ENCODE results near the gene CARD11. TPM values are rescaled to one million over a fixed set of nuclear protein-coding genes. Genes with fewer than 3 reads are reported as not detected.

Gene CARD11
- total and polyA plus RNA-seq, 2 experiments from 2014 or later = 17.7 to 29.0 TPM

- TF ChIP-seq CREB1 (CRISPR knock-in tag; IDR thresholded peaks at IDR 0.05; ENCODE audit: low read depth) (no peak), JUNB (IDR thresholded peaks at IDR 0.05; ENCODE audit: unreplicated experiment) (no peak), EZH2 (IDR thresholded peaks at IDR 0.05; ENCODE audit: low read depth, unreplicated experiment) (no peak), STAT1 (IDR thresholded peaks at IDR 0.05; ENCODE audit: unreplicated experiment) (no peak), ZNF114 (CRISPR knock-in tag; IDR thresholded peaks at IDR 0.05) (no peak), EZH2phosphoT487 (IDR thresholded peaks at IDR 0.05; ENCODE audit: unreplicated experiment) (no peak)
These were observed 57.8 kb downstream of the CARD11 start (continued) for GRCh38 chr7:2985866-2986265.

GRCh38 chr7:2984091-2984490, 59.6 kb downstream of the CARD11 start:
- Histone ChIP-seq H3K27me3 (ENCODE audit: insufficient read depth) (no peaks in the 10 kb centered on the region), H3K27ac (ENCODE audit: low read depth) (no peak overlapping the region), H3K36me3 (ENCODE audit: insufficient read depth) (no peaks in the 10 kb centered on the region), H3K4me1 (ENCODE audit: insufficient read depth) (peaks cover 9% of the 10 kb centered on the region), H3K9me2 (ENCODE audit: insufficient read depth) (no peaks in the 10 kb centered on the region), H4K20me1 (replicated peaks; ENCODE audit: insufficient read depth) (no peaks in the 10 kb centered on the region; the same call in 1 of the 2 replicates), H3K4me3 (no peak overlapping the region), H2AFZ (no peak overlapping the region), H3F3A (replicated peaks; ENCODE audit: low read depth) (no peaks in the 10 kb centered on the region), H3K79me2 (replicated peaks; ENCODE audit: insufficient read depth) (no peaks in the 10 kb centered on the region), H3K4me2 (no peak overlapping the region)
- ATAC-seq (no peak), DNase-seq (ENCODE audit: low spot score) (no peak)
- peaks cover 9% of the 10 kb centered on the region for H3K4me1 Mint-ChIP-seq
- peaks cover 8% of the 10 kb centered on the region for H3K36me3 Mint-ChIP-seq (ENCODE audit: low read depth)
- H3K27ac Mint-ChIP-seq = no peak overlapping the region
- no peak overlapping the region for H3K4me3 Mint-ChIP-seq
- no peak for TF ChIP-seq CTCF (conservative IDR thresholded peaks at IDR 0.05; ENCODE audit: low read depth in 2 of 2)
- no peak for TF ChIP-seq CREB1 (CRISPR knock-in tag; IDR thresholded peaks at IDR 0.05; ENCODE audit: low read depth)
- no peak for TF ChIP-seq NANOG (IDR thresholded peaks at IDR 0.05; ENCODE audit: borderline replicate concordance)
- TF ChIP-seq ZNF114 (CRISPR knock-in tag; IDR thresholded peaks at IDR 0.05) = no peak
- TF ChIP-seq ETS1 (IDR thresholded peaks at IDR 0.05) = no peak
- TF ChIP-seq EZH2 (IDR thresholded peaks at IDR 0.05; ENCODE audit: low read depth, unreplicated experiment) = no peak
- no peak for TF ChIP-seq ZNF462 (CRISPR knock-in tag; IDR thresholded peaks at IDR 0.05)
- no peak for TF ChIP-seq POLR2AphosphoS5 (IDR thresholded peaks at IDR 0.05; ENCODE audit: low read depth)
- TF ChIP-seq EZH2phosphoT487 (IDR thresholded peaks at IDR 0.05; ENCODE audit: unreplicated experiment) = no peak
- TF ChIP-seq JUNB (IDR thresholded peaks at IDR 0.05; ENCODE audit: unreplicated experiment) = no peak
- no peak for TF ChIP-seq REST (IDR thresholded peaks at IDR 0.05; ENCODE audit: unreplicated experiment)
- TF ChIP-seq STAT1 (IDR thresholded peaks at IDR 0.05; ENCODE audit: unreplicated experiment) = no peak
- no peak for TF ChIP-seq ZNF331 (CRISPR knock-in tag; IDR thresholded peaks at IDR 0.05; ENCODE audit: low read depth)
- H3K27me3 Mint-ChIP-seq (ENCODE audit: insufficient read depth, low read depth, poor library complexity) = peaks cover 20% of the 10 kb centered on the region
- peaks cover 17% of the 10 kb centered on the region for H3K9me3 Mint-ChIP-seq
